ENCODE data around the gene AACS. TPM values are rescaled to one million over a fixed set of nuclear protein-coding genes. Genes with fewer than 3 reads are reported as not detected.

The AACS gene
- total RNA-seq, 1 experiment from 2014 or later = 46.8 TPM

- Histone ChIP-seq H4K20me1 (ENCODE audit: insufficient read depth) (no peaks in the 10 kb centered on the region), H3F3A (ENCODE audit: insufficient read depth, low read depth) (no peaks in the 10 kb centered on the region), H3K36me3 (ENCODE audit: low read depth) (no peaks in the 10 kb centered on the region), H3K9me3 (ENCODE audit: insufficient read depth, low read depth) (no peaks in the 10 kb centered on the region), H2AFZ (no peak overlapping the region), H3K79me2 (ENCODE audit: low read depth) (no peaks in the 10 kb centered on the region), H3K4me1 (replicated peaks; ENCODE audit: insufficient read depth) (no peaks in the 10 kb centered on the region), H3K9me2 (ENCODE audit: insufficient read depth) (no peaks in the 10 kb centered on the region), H3K27ac (no peak overlapping the region), H3K27me3 (ENCODE audit: insufficient read depth, low read depth) (peaks cover 35% of the 10 kb centered on the region), H3K4me3 (no peak overlapping the region), H3K4me2 (no peak overlapping the region)
- intact Hi-C loops (cut with micrococcal nuclease; ENCODE audit: unreplicated experiment) = no loop called here
- BruUV-seq (replicated peaks) = no TSS peak
- POLR2A ChIA-PET (ENCODE audit: unreplicated experiment) = no interaction called here
- TF ChIP-seq CTCF (conservative IDR thresholded peaks at IDR 0.05) (no peak), EZH2 (IDR thresholded peaks at IDR 0.05; ENCODE audit: low read depth) (no peak)
- CTCF ChIA-PET = no interaction called here
- no peak for DNase-seq
These were observed 100.8 kb downstream of the AACS start for GRCh38 chr12:125166041-125166440.

- no peak overlapping the region for H3K27ac ChIP-seq
- no peak for TF ChIP-seq CTCF (conservative IDR thresholded peaks at IDR 0.05)
- TF ChIP-seq EZH2 (IDR thresholded peaks at IDR 0.05; ENCODE audit: low read depth) = no peak
- DNase-seq = no peak
- no peaks in the 10 kb centered on the region for H3F3A ChIP-seq (ENCODE audit: insufficient read depth, low read depth)
- no peaks in the 10 kb centered on the region for H3K4me1 ChIP-seq (replicated peaks; ENCODE audit: insufficient read depth)
- no peak overlapping the region for H3K4me2 ChIP-seq
- H3K9me2 ChIP-seq (ENCODE audit: insufficient read depth) = no peaks in the 10 kb centered on the region
- no TSS peak for BruUV-seq (replicated peaks)
- H4K20me1 ChIP-seq (ENCODE audit: insufficient read depth) = no peaks in the 10 kb centered on the region
- CTCF ChIA-PET = no interaction called here
- no peaks in the 10 kb centered on the region for H3K79me2 ChIP-seq (ENCODE audit: low read depth)
- no peak overlapping the region for H2AFZ ChIP-seq
- H3K4me3 ChIP-seq = no peak overlapping the region
- H3K9me3 ChIP-seq (ENCODE audit: insufficient read depth, low read depth) = no peaks in the 10 kb centered on the region
- intact Hi-C loops (cut with micrococcal nuclease; ENCODE audit: unreplicated experiment) = no loop called here
- POLR2A ChIA-PET (ENCODE audit: unreplicated experiment) = no interaction called here
- H3K27me3 ChIP-seq (ENCODE audit: insufficient read depth, low read depth) = peaks cover 36% of the 10 kb centered on the region
- H3K36me3 ChIP-seq (ENCODE audit: low read depth) = no peaks in the 10 kb centered on the region
These were observed 102.4 kb downstream of the AACS start for GRCh38 chr12:125167658-125168057.

GRCh38 chr12:125169451-125169850 is 104.2 kb downstream of the AACS start:
- H3K27ac ChIP-seq = no peak overlapping the region
- POLR2A ChIA-PET (ENCODE audit: unreplicated experiment) = no interaction called here
- no peaks in the 10 kb centered on the region for H3F3A ChIP-seq (ENCODE audit: insufficient read depth, low read depth)
- no peaks in the 10 kb centered on the region for H3K79me2 ChIP-seq (ENCODE audit: low read depth)
- H3K4me2 ChIP-seq = no peak overlapping the region
- CTCF ChIA-PET = no interaction called here
- no peak for TF ChIP-seq CTCF (conservative IDR thresholded peaks at IDR 0.05)
- TF ChIP-seq EZH2 (IDR thresholded peaks at IDR 0.05; ENCODE audit: low read depth) = no peak
- DNase-seq = no peak
- H4K20me1 ChIP-seq (ENCODE audit: insufficient read depth) = no peaks in the 10 kb centered on the region
- H3K4me3 ChIP-seq = no peak overlapping the region
- BruUV-seq (replicated peaks) = no TSS peak
- no peaks in the 10 kb centered on the region for H3K4me1 ChIP-seq (replicated peaks; ENCODE audit: insufficient read depth)
- intact Hi-C loops (cut with micrococcal nuclease; ENCODE audit: unreplicated experiment) = no loop called here
- no peaks in the 10 kb centered on the region for H3K9me2 ChIP-seq (ENCODE audit: insufficient read depth)
- H2AFZ ChIP-seq = no peak overlapping the region
- H3K27me3 ChIP-seq (ENCODE audit: insufficient read depth, low read depth) = peaks cover 50% of the 10 kb centered on the region
- no peaks in the 10 kb centered on the region for H3K36me3 ChIP-seq (ENCODE audit: low read depth)
- H3K9me3 ChIP-seq (ENCODE audit: insufficient read depth, low read depth) = no peaks in the 10 kb centered on the region
